Panc1 (cell line): ENCODE measurements around the gene RADIL.

Experiments
- POLR2AphosphoS5 ChIP-seq: IDR thresholded peaks from 2 replicates; pipeline ENCODE4 v1.6.1; 2012; ENCODE audit warnings: mild to moderate bottlenecking, low read depth, low read length, moderate library complexity
- TF ChIP-seq, protein P1 (sequence below): fragments of 450-650 bp; IDR thresholded peaks from 2 replicates; pipeline ENCODE4 v1.5.1; 2017; ENCODE audit warnings: mild to moderate bottlenecking

DNA sequence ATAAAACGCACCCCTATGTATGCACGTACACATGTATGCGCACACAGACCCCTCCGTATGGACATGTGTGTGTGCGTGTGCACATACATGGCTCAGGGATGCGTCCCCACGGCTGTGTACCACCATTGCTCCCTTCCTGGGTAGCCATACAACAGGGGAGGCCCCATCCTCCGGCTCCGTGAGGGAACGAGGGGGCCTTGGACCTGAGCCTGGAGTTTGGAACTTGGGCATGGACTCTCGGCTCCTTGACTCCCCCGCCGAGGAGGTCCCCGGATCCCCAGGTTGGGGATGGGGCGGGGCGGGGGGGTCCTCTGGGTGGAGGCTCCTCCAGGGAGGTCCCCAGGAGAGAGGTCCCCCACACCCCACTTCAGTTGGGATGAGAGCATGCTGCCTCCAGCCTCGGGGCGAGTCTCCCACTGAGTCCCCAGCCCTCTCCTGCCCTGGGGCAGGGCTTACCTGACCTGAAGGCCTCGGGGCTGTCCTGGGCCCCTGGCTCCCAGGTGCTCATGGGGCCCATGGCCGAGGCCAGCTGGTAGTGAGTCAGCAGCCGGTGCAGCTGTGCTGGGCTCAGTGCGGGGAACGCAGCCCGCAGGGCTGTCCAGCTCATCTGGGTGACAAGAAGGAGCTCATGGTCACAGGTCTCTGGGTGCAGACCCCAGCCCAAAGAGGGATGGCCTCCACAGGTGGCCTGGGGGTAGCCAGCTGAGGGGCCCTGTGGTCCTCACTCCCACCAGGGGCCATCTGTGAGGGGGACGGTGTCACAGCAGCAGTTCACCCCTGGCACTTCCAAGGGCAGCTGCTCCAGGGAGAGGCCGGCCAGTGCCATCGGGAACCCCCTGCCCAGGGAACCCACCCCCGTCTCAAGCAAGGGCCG lies 78.2 kb downstream of the RADIL start:
- TF ChIP-seq, protein P1, sequence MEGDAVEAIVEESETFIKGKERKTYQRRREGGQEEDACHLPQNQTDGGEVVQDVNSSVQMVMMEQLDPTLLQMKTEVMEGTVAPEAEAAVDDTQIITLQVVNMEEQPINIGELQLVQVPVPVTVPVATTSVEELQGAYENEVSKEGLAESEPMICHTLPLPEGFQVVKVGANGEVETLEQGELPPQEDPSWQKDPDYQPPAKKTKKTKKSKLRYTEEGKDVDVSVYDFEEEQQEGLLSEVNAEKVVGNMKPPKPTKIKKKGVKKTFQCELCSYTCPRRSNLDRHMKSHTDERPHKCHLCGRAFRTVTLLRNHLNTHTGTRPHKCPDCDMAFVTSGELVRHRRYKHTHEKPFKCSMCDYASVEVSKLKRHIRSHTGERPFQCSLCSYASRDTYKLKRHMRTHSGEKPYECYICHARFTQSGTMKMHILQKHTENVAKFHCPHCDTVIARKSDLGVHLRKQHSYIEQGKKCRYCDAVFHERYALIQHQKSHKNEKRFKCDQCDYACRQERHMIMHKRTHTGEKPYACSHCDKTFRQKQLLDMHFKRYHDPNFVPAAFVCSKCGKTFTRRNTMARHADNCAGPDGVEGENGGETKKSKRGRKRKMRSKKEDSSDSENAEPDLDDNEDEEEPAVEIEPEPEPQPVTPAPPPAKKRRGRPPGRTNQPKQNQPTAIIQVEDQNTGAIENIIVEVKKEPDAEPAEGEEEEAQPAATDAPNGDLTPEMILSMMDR, result no peak
- TF ChIP-seq POLR2AphosphoS5, result no peak
